Measurements from ENCODE around the gene BOC.

Gene BOC

GRCh38 chr3:113247675-113248458 lies 36.5 kb downstream of the BOC start:
- Histone ChIP-seq H3K27ac (ENCODE audit: low read depth, low read length) (no peak overlapping the region), H3K4me2 (ENCODE audit: low read length) (no peak overlapping the region), H3K79me2 (ENCODE audit: control insufficient read depth, low read length) (no peaks in the 10 kb centered on the region), H3F3A (ENCODE audit: control insufficient read depth, insufficient read depth) (no peaks in the 10 kb centered on the region), H3K9me3 (ENCODE audit: control insufficient read depth, insufficient read depth, low read length) (no peaks in the 10 kb centered on the region), H3K36me3 (ENCODE audit: control insufficient read depth, low read length) (no peaks in the 10 kb centered on the region), H3K27me3 (ENCODE audit: control insufficient read depth, low read length) (no peaks in the 10 kb centered on the region; the same call in 1 of the 2 replicates), H3K4me1 (ENCODE audit: control insufficient read depth, low read length) (no peaks in the 10 kb centered on the region), H4K20me1 (ENCODE audit: control insufficient read depth, insufficient read depth, low read depth, low read length) (no peaks in the 10 kb centered on the region), H3K4me3 (ENCODE audit: low read length) (no peak overlapping the region), H3K9me2 (replicated peaks; ENCODE audit: control insufficient read depth, low read length) (no peaks in the 10 kb centered on the region)
- TF ChIP-seq EZH2phosphoT487 (IDR thresholded peaks at IDR 0.05; ENCODE audit: borderline replicate concordance, low read length) (no peak), CTCF (IDR thresholded peaks at IDR 0.05; ENCODE audit: low read depth, low read length, poor library complexity, severe bottlenecking) (no peak)

DNA sequence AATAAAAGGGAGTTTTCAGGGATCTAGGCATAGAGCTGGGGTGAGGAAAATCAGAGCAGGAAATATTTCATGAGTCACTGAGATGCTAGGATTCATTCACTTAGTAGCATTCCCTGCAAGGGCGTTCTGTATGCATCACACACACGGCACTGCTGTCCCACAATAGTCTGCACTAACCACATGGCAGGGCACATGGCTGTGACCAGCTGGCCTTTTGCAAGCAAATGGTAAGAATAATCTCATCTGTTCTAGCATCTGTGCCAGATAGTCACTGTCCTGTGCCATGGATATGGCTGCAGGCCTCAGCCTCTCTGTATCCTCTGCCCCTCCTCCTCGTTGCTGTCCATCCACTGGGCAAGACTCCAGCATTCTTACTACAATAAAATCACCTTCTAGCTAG lies 37.8 kb downstream of the BOC start:
- H3K9me2 ChIP-seq (replicated peaks; ENCODE audit: control insufficient read depth, low read length): no peaks in the 10 kb centered on the region
- H3K4me2 ChIP-seq (ENCODE audit: low read length): no peak overlapping the region
- no peaks in the 10 kb centered on the region for H3K4me1 ChIP-seq (ENCODE audit: control insufficient read depth, low read length)

GRCh38 chr3:113249601-113250000 lies 38.2 kb downstream of the BOC start:
- H4K20me1 ChIP-seq (ENCODE audit: control insufficient read depth, insufficient read depth, low read depth, low read length): no peaks in the 10 kb centered on the region
- H3K36me3 ChIP-seq (ENCODE audit: control insufficient read depth, low read length): no peaks in the 10 kb centered on the region
- H3K4me3 ChIP-seq (ENCODE audit: low read length): no peak overlapping the region
- no peak overlapping the region for H3K4me2 ChIP-seq (ENCODE audit: low read length)
- no peaks in the 10 kb centered on the region for H3K4me1 ChIP-seq (ENCODE audit: control insufficient read depth, low read length)
- H3K27me3 ChIP-seq (ENCODE audit: control insufficient read depth, low read length): no peaks in the 10 kb centered on the region; the same call in 1 of the 2 replicates
- H3K9me3 ChIP-seq (ENCODE audit: control insufficient read depth, insufficient read depth, low read length): no peaks in the 10 kb centered on the region
- TF ChIP-seq CTCF (IDR thresholded peaks at IDR 0.05; ENCODE audit: low read depth, low read length, poor library complexity, severe bottlenecking): no peak
- TF ChIP-seq EZH2phosphoT487 (IDR thresholded peaks at IDR 0.05; ENCODE audit: borderline replicate concordance, low read length): no peak
- no peak overlapping the region for H3K27ac ChIP-seq (ENCODE audit: low read depth, low read length)
- no peaks in the 10 kb centered on the region for H3K9me2 ChIP-seq (replicated peaks; ENCODE audit: control insufficient read depth, low read length)
- H3F3A ChIP-seq (ENCODE audit: control insufficient read depth, insufficient read depth): no peaks in the 10 kb centered on the region
- H3K79me2 ChIP-seq (ENCODE audit: control insufficient read depth, low read length): no peaks in the 10 kb centered on the region

More for the DNA sequence above, 37.8 kb downstream of the BOC start:
- Histone ChIP-seq H3K4me3 (ENCODE audit: low read length) (no peak overlapping the region), H4K20me1 (ENCODE audit: control insufficient read depth, insufficient read depth, low read depth, low read length) (no peaks in the 10 kb centered on the region), H3K79me2 (ENCODE audit: control insufficient read depth, low read length) (no peaks in the 10 kb centered on the region), H3K27ac (ENCODE audit: low read depth, low read length) (no peak overlapping the region), H3K27me3 (ENCODE audit: control insufficient read depth, low read length) (no peaks in the 10 kb centered on the region; the same call in 1 of the 2 replicates), H3K9me3 (ENCODE audit: control insufficient read depth, insufficient read depth, low read length) (no peaks in the 10 kb centered on the region), H3K36me3 (ENCODE audit: control insufficient read depth, low read length) (no peaks in the 10 kb centered on the region), H3F3A (ENCODE audit: control insufficient read depth, insufficient read depth) (no peaks in the 10 kb centered on the region)
- TF ChIP-seq EZH2phosphoT487 (IDR thresholded peaks at IDR 0.05; ENCODE audit: borderline replicate concordance, low read length) (no peak), CTCF (IDR thresholded peaks at IDR 0.05; ENCODE audit: low read depth, low read length, poor library complexity, severe bottlenecking) (no peak)

Measured in DOHH2 (cell line).